DMS 273 (cell line): ENCODE measurements around the gene BEGAIN.

Experiments used
- DNase-seq: peaks from one replicate; lab custom pipeline; 2025; ENCODE audit not compliant: unreplicated experiment; lab: John Stamatoyannopoulos, UW

The BEGAIN gene

GRCh38 chr14:100602621-100603230, 15.5 kb upstream of the BEGAIN start:
- DNase-seq, result no peak

- no peak for DNase-seq
Observed at GRCh38 chr14:100601914-100602313, 14.7 kb upstream of the BEGAIN start.

- no peak for DNase-seq
Observed at GRCh38 chr14:100601064-100601463, 13.8 kb upstream of the BEGAIN start.

- DNase-seq, result no peak
Observed at GRCh38 chr14:100599981-100600380, 12.8 kb upstream of the BEGAIN start.

- DNase-seq, result no peak
Observed at GRCh38 chr14:100594625-100594951, 7.4 kb upstream of the BEGAIN start.

GRCh38 chr14:100593751-100594624, 6.8 kb upstream of the BEGAIN start:
- DNase-seq, result no peak

- DNase-seq, result peak; percentile 27
Observed at GRCh38 chr14:100592972-100593371, 5.8 kb upstream of the BEGAIN start.

- DNase-seq, result no peak
Observed at GRCh38 chr14:100592461-100592891, 5.3 kb upstream of the BEGAIN start.

GRCh38 chr14:100591453-100592371, 4.5 kb upstream of the BEGAIN start:
- DNase-seq, result no peak

- DNase-seq, result no peak
Observed at GRCh38 chr14:100590726-100591452, 3.7 kb upstream of the BEGAIN start.

GRCh38 chr14:100589760-100590469, 2.7 kb upstream of the BEGAIN start:
- no peak for DNase-seq

- peak; percentile 92 for DNase-seq
Observed at GRCh38 chr14:100589071-100589759, 2.0 kb upstream of the BEGAIN start.

- DNase-seq, result peak; percentile 67
Observed at GRCh38 chr14:100588671-100589070, 1.5 kb upstream of the BEGAIN start.

GRCh38 chr14:100587763-100588411, 670 bp upstream of the BEGAIN start:
- peak; percentile 73 for DNase-seq

GRCh38 chr14:100586403-100587085, 673 bp downstream of the BEGAIN start:
- peak; percentile 78 for DNase-seq

GRCh38 chr14:100586153-100586402, 1.1 kb downstream of the BEGAIN start:
- no peak for DNase-seq

GRCh38 chr14:100585448-100586152, 1.6 kb downstream of the BEGAIN start:
- DNase-seq, result no peak
